GM13977 (cell line): ENCODE data around the gene CXXC4.

Experiments used
- DNase-seq: peaks from one replicate; pipeline ENCODE4 v3.0.0; 2012; ENCODE audit warnings: low spot score
- CTCF ChIP-seq: IDR thresholded peaks from 2 replicates; pipeline ENCODE4 v1.5.1; 2012; ENCODE audit warnings: mild to moderate bottlenecking, control low read depth; ENCODE audit not compliant: insufficient read depth; ENCODE audit errors: extremely low read depth, missing control alignments
- in situ Hi-C: fragments of 300-500 bp; cut with MboI; formaldehyde crosslinking; loops from one replicate; pipeline ENCODE4 v1.12.0; 2022; ENCODE audit warnings: low sequenced_read_pairs, low pct_unique_long_range_greater_than_20kb, mixed read lengths, inconsistent platforms; ENCODE audit not compliant: unreplicated experiment

Gene CXXC4

GRCh38 chr4:104446431-104447278, 48.0 kb downstream of the CXXC4 start:
- no peak for DNase-seq
- in situ Hi-C loops: no loop called here
- no peak for TF ChIP-seq CTCF

GRCh38 chr4:104444685-104445084, 50.0 kb downstream of the CXXC4 start:
- TF ChIP-seq CTCF: no peak
- in situ Hi-C loops: no loop called here
- no peak for DNase-seq

GRCh38 chr4:104436542-104436941, 58.2 kb downstream of the CXXC4 start:
- in situ Hi-C loops: no loop called here
- no peak for DNase-seq
- TF ChIP-seq CTCF: no peak

GRCh38 chr4:104429150-104429741, 65.4 kb downstream of the CXXC4 start:
- no peak for TF ChIP-seq CTCF
- DNase-seq: no peak
- in situ Hi-C loops: no loop called here

- DNase-seq: no peak
- TF ChIP-seq CTCF: no peak
- in situ Hi-C loops: no loop called here
These were observed 68.7 kb downstream of the CXXC4 start for GRCh38 chr4:104425948-104426347.

- in situ Hi-C loops: no loop called here
- no peak for DNase-seq
- TF ChIP-seq CTCF: no peak
These were observed 69.7 kb downstream of the CXXC4 start for GRCh38 chr4:104424989-104425388.
